ENCODE data around the gene OSBPL5.

OSBPL5 gene

DNA sequence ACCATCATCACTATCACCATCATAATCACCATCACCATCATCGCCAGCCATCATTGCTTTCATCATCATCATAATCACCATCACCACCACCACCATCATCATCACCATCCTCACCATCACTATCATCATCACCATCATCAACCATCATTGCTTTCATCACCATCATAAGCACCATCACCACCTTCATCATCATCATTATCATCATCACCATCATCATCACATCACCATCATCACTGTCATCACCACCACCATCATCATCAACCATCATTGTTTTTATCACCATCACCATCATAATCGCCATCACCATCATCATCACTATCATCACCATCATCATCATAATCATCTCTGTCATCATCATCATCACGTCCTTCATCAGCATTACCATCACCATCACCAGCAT lies 9.3 kb upstream of the OSBPL5 start:
- Histone ChIP-seq H3K27me3 (ENCODE audit: insufficient read depth, low read length, poor library complexity, severe bottlenecking) (no peaks in the 10 kb centered on the region), H3K4me1 (ENCODE audit: insufficient read depth, low read length, poor library complexity, severe bottlenecking) (no peaks in the 10 kb centered on the region), H3K36me3 (ENCODE audit: insufficient read depth, low read length) (no peaks in the 10 kb centered on the region), H3K9me2 (replicated peaks; ENCODE audit: low read depth, low read length) (no peaks in the 10 kb centered on the region), H3K4me3 (ENCODE audit: low read length, poor library complexity, severe bottlenecking) (no peak overlapping the region), H2AFZ (ENCODE audit: low read length) (no peak overlapping the region), H3F3A (ENCODE audit: low read depth) (no peaks in the 10 kb centered on the region), H3K79me2 (ENCODE audit: insufficient read depth, low read length) (no peaks in the 10 kb centered on the region), H4K20me1 (ENCODE audit: insufficient read depth, low read length, poor library complexity, severe bottlenecking) (no peaks in the 10 kb centered on the region), H3K4me2 (ENCODE audit: low read depth, low read length, poor library complexity, severe bottlenecking) (no peak overlapping the region), H3K9me3 (ENCODE audit: insufficient read depth, low read depth, low read length) (peaks cover 7% of the 10 kb centered on the region; the same call in 1 of the 2 replicates), H3K9ac (ENCODE audit: low read depth, low read length, poor library complexity, severe bottlenecking) (no peak overlapping the region)
- TF ChIP-seq, protein P1, sequence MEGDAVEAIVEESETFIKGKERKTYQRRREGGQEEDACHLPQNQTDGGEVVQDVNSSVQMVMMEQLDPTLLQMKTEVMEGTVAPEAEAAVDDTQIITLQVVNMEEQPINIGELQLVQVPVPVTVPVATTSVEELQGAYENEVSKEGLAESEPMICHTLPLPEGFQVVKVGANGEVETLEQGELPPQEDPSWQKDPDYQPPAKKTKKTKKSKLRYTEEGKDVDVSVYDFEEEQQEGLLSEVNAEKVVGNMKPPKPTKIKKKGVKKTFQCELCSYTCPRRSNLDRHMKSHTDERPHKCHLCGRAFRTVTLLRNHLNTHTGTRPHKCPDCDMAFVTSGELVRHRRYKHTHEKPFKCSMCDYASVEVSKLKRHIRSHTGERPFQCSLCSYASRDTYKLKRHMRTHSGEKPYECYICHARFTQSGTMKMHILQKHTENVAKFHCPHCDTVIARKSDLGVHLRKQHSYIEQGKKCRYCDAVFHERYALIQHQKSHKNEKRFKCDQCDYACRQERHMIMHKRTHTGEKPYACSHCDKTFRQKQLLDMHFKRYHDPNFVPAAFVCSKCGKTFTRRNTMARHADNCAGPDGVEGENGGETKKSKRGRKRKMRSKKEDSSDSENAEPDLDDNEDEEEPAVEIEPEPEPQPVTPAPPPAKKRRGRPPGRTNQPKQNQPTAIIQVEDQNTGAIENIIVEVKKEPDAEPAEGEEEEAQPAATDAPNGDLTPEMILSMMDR (conservative IDR thresholded peaks at IDR 0.05; ENCODE audit: low read length): no peak
- no peak for TF ChIP-seq EZH2phosphoT487 (IDR thresholded peaks at IDR 0.05; ENCODE audit: borderline replicate concordance)

DNA sequence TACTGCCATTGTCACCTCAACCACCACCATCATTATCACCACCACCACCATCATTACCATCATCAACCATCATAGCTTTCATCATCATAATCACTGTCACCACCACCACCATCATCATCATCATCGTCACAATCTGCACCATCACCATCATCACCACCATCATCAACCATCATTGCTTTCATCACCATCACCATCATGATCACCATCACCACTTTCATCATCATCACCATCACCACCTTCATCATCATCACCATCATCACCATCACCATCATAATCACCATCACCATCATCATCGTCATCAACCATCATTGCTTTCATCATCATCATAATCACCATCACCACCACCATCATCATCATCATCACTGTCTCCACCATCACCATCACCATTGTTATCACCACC lies 8.7 kb upstream of the OSBPL5 start:
- Histone ChIP-seq H3K9me3 (ENCODE audit: insufficient read depth, low read depth, low read length) (peaks cover 7% of the 10 kb centered on the region; the same call in 1 of the 2 replicates), H3K4me2 (ENCODE audit: low read depth, low read length, poor library complexity, severe bottlenecking) (no peak overlapping the region), H3K36me3 (ENCODE audit: insufficient read depth, low read length) (no peaks in the 10 kb centered on the region), H3F3A (ENCODE audit: low read depth) (no peaks in the 10 kb centered on the region), H4K20me1 (ENCODE audit: insufficient read depth, low read length, poor library complexity, severe bottlenecking) (no peaks in the 10 kb centered on the region), H3K9ac (ENCODE audit: low read depth, low read length, poor library complexity, severe bottlenecking) (no peak overlapping the region), H3K9me2 (replicated peaks; ENCODE audit: low read depth, low read length) (no peaks in the 10 kb centered on the region), H3K4me1 (ENCODE audit: insufficient read depth, low read length, poor library complexity, severe bottlenecking) (peaks cover 3% of the 10 kb centered on the region), H3K27me3 (ENCODE audit: insufficient read depth, low read length, poor library complexity, severe bottlenecking) (no peaks in the 10 kb centered on the region), H2AFZ (ENCODE audit: low read length) (no peak overlapping the region), H3K79me2 (ENCODE audit: insufficient read depth, low read length) (no peaks in the 10 kb centered on the region), H3K4me3 (ENCODE audit: low read length, poor library complexity, severe bottlenecking) (no peak overlapping the region)
- TF ChIP-seq, protein P1 (conservative IDR thresholded peaks at IDR 0.05; ENCODE audit: low read length): no peak
- TF ChIP-seq EZH2phosphoT487 (IDR thresholded peaks at IDR 0.05; ENCODE audit: borderline replicate concordance): no peak

DNA sequence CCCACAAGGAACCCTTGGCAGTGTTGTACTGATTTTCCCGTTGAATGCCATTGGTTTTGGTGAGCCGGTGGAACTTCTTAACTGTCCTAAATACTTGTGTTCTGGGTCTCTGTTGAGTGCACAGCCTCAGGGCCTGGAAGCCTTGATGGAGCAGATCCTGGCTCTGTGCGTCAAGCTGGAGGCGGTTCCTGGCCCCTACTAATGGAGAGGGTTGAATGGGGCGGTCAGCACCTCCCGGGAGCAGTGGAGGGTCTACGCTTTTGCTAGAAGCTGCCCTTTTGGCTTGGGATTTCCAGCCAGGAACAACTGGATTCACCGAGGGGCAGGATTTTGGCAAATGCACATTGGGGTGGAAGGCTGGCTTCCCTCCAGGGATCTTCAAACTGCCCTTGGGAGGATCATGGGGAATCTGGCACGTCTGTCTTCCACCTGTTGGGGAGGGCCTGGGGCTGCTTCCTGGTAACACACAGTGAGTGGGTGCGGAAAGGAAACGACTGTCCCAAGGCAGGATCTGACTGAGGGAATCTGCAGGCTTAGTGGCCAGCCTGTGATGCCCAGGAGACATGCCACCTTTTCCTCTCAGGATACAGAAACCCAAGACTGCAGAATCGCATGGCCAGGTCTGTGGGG lies 6.9 kb upstream of the OSBPL5 start:
- Histone ChIP-seq H3K9me2 (replicated peaks; ENCODE audit: low read depth, low read length) (no peaks in the 10 kb centered on the region), H3K36me3 (ENCODE audit: insufficient read depth, low read length) (no peaks in the 10 kb centered on the region), H3K4me3 (ENCODE audit: low read length, poor library complexity, severe bottlenecking) (no peak overlapping the region), H3K79me2 (ENCODE audit: insufficient read depth, low read length) (no peaks in the 10 kb centered on the region), H3K9me3 (ENCODE audit: insufficient read depth, low read depth, low read length) (peaks cover 7% of the 10 kb centered on the region; the same call in 1 of the 2 replicates), H3F3A (ENCODE audit: low read depth) (no peaks in the 10 kb centered on the region), H2AFZ (ENCODE audit: low read length) (no peak overlapping the region), H3K9ac (ENCODE audit: low read depth, low read length, poor library complexity, severe bottlenecking) (no peak overlapping the region), H3K4me2 (ENCODE audit: low read depth, low read length, poor library complexity, severe bottlenecking) (no peak overlapping the region), H4K20me1 (ENCODE audit: insufficient read depth, low read length, poor library complexity, severe bottlenecking) (no peaks in the 10 kb centered on the region), H3K27me3 (ENCODE audit: insufficient read depth, low read length, poor library complexity, severe bottlenecking) (no peaks in the 10 kb centered on the region), H3K4me1 (ENCODE audit: insufficient read depth, low read length, poor library complexity, severe bottlenecking) (peaks cover 3% of the 10 kb centered on the region)
- no peak for TF ChIP-seq EZH2phosphoT487 (IDR thresholded peaks at IDR 0.05; ENCODE audit: borderline replicate concordance)
- TF ChIP-seq, protein P1 (conservative IDR thresholded peaks at IDR 0.05; ENCODE audit: low read length): no peak

Measured in Loucy (cell line).